Activated T-helper 2 cell treated with anti-CD3 and anti-CD28 coated beads, Interferon-gamma antibody, Interleukin-2, Interleukin-4, amounts not matched to agents 10 μg/mL and 5 μg/mL and 100 μg/mL, durations not matched to agents 14 hours and 24 hours and 36 hours (primary cell): ENCODE results near the gene RBL2. TPM values are rescaled to one million over a fixed set of nuclear protein-coding genes. Genes with fewer than 3 reads are reported as not detected.

Source experiments
- DNase-seq: peaks from one replicate; pipeline ENCODE4 v3.0.0; 2021; ENCODE audit warnings: low spot score
- H3K27ac Mint-ChIP-seq: one replicate; pipeline ENCODE4 v1.8.0; 2021; ENCODE audit warnings: mixed read lengths
- H3K27me3 Mint-ChIP-seq: one replicate; pipeline ENCODE4 v1.8.0; 2021; ENCODE audit warnings: low read depth, mixed read lengths
- H3K36me3 Mint-ChIP-seq: one replicate; pipeline ENCODE4 v1.8.0; 2021; ENCODE audit warnings: low read depth, mixed read lengths
- H3K4me1 Mint-ChIP-seq: one replicate; pipeline ENCODE4 v1.8.0; 2021; ENCODE audit warnings: low read depth, mixed read lengths
- H3K4me3 Mint-ChIP-seq: one replicate; pipeline ENCODE4 v1.8.0; 2021; ENCODE audit warnings: low read depth, mild to moderate bottlenecking, moderate library complexity, mixed read lengths
- H3K9me3 Mint-ChIP-seq: one replicate; pipeline ENCODE4 v1.8.0; 2021; ENCODE audit warnings: mixed read lengths
- intact Hi-C: fragments of 100-400 bp; cut with micrococcal nuclease; formaldehyde crosslinking; loops from one replicate; pipeline ENCODE4 v1.15.1; 2023
- total RNA-seq: library from RNA; stranded (reverse); gene quantifications from 2 replicates; pipeline ENCODE4 v1.2.3, GENCODE V29; 2022

Gene RBL2
- total RNA-seq, 1 donor from 2014 or later: 69.5 TPM

DNA sequence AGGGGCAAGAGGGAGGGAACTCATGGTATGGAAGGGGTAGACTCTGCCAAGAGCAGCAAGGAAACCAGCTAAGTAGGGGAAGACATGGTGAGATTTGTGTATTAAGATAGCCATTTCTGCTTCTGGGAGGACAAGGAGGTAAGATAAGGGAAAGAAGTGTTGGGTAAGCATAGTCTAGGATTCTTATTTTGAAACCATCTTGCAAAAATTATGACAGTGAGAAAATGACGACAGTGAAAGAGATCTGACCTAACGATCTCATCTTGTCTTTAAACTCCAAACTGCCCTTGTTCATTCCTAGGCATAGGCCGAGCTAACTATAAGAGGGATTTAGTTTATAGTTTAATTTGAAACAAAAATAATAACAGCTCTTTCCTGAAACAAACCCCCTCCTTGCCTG, 5.6 kb upstream of the RBL2 start:
- Mint-ChIP-seq H3K27me3 (peaks cover 6% of the 10 kb centered on the region), H3K4me1 (peaks cover 3% of the 10 kb centered on the region), H3K36me3 (peaks cover 4% of the 10 kb centered on the region), H3K4me3 (no peak overlapping the region), H3K9me3 (peaks cover 27% of the 10 kb centered on the region), H3K27ac (no peak overlapping the region)
- intact Hi-C loops: no loop called here
- no peak for DNase-seq

DNA sequence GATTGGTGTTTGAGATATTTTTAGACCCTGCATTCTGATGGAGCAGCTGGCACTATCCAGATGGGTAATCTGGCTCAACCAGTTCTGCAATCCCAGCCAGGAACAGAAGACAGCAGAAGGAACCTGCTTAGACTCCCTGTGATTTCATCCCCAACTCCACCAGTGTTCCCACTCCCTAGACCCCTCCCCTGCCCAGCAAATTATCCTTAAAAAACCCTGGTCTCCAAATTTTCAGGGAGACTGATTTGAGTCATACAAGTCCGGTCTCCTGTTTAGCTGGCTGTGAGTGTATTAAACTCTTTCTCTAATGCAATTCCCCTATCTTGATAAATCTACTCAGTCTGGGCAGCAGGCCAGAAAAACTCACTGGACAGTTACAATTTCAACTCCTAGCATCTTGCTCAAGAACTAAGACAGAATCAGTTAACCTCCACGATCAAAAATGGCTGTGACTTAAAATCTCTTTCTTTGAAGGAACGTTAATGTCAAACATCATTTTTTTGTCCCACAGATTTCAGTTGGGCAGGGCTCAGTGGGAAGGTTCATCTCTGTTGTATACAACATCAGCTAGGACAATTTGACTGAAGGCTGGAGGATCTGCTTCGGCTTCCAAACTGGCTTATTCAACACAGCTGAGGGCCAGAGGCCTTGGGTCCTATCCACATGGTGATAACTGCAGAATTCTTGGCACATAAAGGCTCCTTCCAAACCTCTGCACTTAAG, 4.9 kb upstream of the RBL2 start:
- H3K9me3 Mint-ChIP-seq: peaks cover 21% of the 10 kb centered on the region
- no peak overlapping the region for H3K4me3 Mint-ChIP-seq
- intact Hi-C loops: no loop called here
- H3K27ac Mint-ChIP-seq: no peak overlapping the region
- peaks cover 8% of the 10 kb centered on the region for H3K4me1 Mint-ChIP-seq
- DNase-seq: no peak
- peaks cover 6% of the 10 kb centered on the region for H3K27me3 Mint-ChIP-seq
- no peaks in the 10 kb centered on the region for H3K36me3 Mint-ChIP-seq

- Mint-ChIP-seq H3K4me1 (peaks cover 8% of the 10 kb centered on the region), H3K27ac (no peak overlapping the region), H3K4me3 (no peak overlapping the region), H3K27me3 (peaks cover 6% of the 10 kb centered on the region), H3K36me3 (no peaks in the 10 kb centered on the region), H3K9me3 (peaks cover 14% of the 10 kb centered on the region)
- no peak for DNase-seq
- intact Hi-C loops: no loop called here
These were observed 3.9 kb upstream of the RBL2 start for GRCh38 chr16:53430363-53430762.

GRCh38 chr16:53433509-53433908, 762 bp upstream of the RBL2 start:
- peak overlapping the region; percentile 82 for H3K4me3 Mint-ChIP-seq
- H3K36me3 Mint-ChIP-seq: peaks cover 12% of the 10 kb centered on the region
- intact Hi-C loops: no loop called here
- H3K27ac Mint-ChIP-seq: peak overlapping the region; percentile 79
- peaks cover 34% of the 10 kb centered on the region for H3K4me1 Mint-ChIP-seq
- DNase-seq: no peak
- H3K9me3 Mint-ChIP-seq: peaks cover 10% of the 10 kb centered on the region
- peaks cover 6% of the 10 kb centered on the region for H3K27me3 Mint-ChIP-seq

DNA sequence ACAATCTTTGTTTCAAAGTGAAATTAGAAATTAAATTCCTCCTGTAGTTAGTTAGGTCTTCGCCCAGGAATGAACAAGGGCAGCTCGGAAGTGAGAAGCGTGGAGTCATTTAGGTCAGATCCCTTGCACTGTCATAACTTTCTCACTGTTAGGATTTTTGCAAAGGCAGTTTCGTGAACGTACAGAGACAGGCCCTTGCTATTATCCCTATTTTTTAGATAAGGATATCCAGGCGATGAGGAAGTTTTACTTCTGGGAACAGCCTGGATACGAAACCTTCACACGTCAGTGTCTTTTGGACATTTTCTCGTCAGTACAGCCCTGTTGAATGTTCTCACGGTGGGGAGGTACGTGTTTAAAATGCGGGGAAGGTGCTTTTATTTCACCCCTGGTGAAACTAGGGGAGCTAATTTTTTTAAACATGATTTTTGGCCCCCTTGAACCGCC, 318 bp upstream of the RBL2 start:
- Mint-ChIP-seq H3K4me1 (peaks cover 34% of the 10 kb centered on the region), H3K9me3 (peaks cover 10% of the 10 kb centered on the region)
- intact Hi-C loops: loop anchor here (2.0 kb wide), 3 partner anchors 77 to 303 kb away; partner anchors contain the start of gene FTO

DNA sequence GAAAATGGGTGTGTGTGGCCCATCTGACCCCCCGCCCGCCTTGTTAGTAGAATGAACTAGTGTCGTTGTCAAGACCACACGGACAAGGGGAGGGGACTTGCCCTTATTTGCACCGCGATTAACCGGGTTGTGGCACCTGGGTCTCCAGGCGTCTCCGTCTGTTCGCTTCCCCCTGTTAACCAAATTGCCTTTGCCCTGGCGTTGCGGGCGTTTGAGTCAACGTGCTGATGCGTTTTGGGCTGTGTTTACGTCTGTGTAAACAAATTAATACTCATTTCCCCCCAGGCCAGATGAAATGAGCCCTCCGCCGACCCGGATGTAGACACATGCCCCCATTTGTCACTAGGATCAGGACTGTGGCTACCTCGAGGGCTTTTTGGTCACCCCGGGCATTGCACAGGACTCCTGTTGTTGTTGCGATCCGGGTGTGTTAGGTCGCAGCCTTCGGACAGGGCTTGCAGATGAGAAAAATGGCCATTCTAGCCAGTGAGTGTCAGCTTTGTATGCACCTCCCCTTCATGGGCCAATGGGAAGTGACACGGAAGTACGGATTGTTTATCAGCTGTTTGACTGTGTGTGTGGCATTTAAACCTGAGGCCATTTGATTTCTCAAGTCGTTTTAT, 906 bp downstream of the RBL2 start:
- DNase-seq: peak; percentile 63
- Mint-ChIP-seq H3K4me1 (peaks cover 37% of the 10 kb centered on the region), H3K4me3 (peak overlapping the region; percentile 86), H3K27ac (peak overlapping the region; percentile 92), H3K9me3 (peaks cover under 1% of the 10 kb centered on the region), H3K36me3 (peaks cover 17% of the 10 kb centered on the region), H3K27me3 (no peaks in the 10 kb centered on the region)
- intact Hi-C loops: loop anchor here (1.0 to 2.0 kb wide), 5 partner anchors 21 to 304 kb away; partner anchors contain the start of genes AKTIP and FTO

More for the DNA sequence above, 318 bp upstream of the RBL2 start:
- Mint-ChIP-seq H3K4me3 (peak overlapping the region; percentile 82), H3K27me3 (peaks cover 6% of the 10 kb centered on the region), H3K27ac (peak overlapping the region; percentile 79), H3K36me3 (peaks cover 12% of the 10 kb centered on the region)
- DNase-seq: no peak

DNA sequence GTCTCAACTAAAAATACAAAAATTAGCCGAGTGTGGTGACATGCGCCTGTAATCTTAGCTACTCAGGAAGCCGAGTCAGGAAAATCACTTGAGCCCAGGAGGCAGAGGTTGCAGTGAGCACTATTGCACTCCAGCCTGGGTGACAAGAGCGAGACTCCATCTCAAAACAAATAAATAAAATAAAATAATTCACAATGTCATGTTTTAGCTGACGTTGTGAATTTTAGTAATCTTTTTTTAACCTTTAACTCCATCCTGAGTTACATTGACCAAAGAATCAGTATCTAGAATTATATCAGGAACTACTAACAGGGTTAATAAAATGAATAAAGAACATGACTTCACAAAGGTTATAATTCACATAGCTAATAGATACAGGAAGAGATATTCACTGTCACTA, 5.9 kb downstream of the RBL2 start:
- DNase-seq: no peak
- H3K9me3 Mint-ChIP-seq: peaks cover 4% of the 10 kb centered on the region
- intact Hi-C loops: no loop called here
- no peak overlapping the region for H3K4me3 Mint-ChIP-seq
- H3K36me3 Mint-ChIP-seq: peaks cover 59% of the 10 kb centered on the region
- no peak overlapping the region for H3K27ac Mint-ChIP-seq
- H3K4me1 Mint-ChIP-seq: peaks cover 30% of the 10 kb centered on the region
- no peaks in the 10 kb centered on the region for H3K27me3 Mint-ChIP-seq

GRCh38 chr16:53445534-53445933, 11.3 kb downstream of the RBL2 start:
- Mint-ChIP-seq H3K4me3 (no peak overlapping the region), H3K4me1 (peaks cover 16% of the 10 kb centered on the region), H3K27ac (peak overlapping the region; percentile 56), H3K27me3 (no peaks in the 10 kb centered on the region), H3K9me3 (peaks cover 4% of the 10 kb centered on the region), H3K36me3 (peaks cover 79% of the 10 kb centered on the region)
- intact Hi-C loops: no loop called here
- no peak for DNase-seq

DNA sequence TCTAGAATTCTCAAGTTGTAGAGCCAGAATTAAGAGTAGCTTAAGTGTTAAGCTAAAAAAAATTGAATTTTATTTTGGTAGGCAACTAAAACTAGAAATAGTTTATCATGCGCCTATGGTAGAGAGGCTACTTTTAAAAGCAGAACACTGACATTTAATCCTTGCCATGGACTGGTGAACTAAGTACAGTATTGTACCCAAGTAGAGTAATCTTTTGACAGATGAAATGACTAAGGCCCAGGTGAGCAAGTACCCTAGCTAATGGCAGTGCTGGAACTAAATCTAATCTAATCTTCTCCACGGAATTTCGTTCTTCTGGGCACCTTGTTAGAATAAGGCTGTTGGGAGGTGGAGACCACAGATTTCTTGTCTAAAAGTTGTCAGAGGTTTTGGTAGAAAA, 11.8 kb downstream of the RBL2 start:
- Mint-ChIP-seq H3K4me3 (no peak overlapping the region), H3K27ac (no peak overlapping the region)

DNA sequence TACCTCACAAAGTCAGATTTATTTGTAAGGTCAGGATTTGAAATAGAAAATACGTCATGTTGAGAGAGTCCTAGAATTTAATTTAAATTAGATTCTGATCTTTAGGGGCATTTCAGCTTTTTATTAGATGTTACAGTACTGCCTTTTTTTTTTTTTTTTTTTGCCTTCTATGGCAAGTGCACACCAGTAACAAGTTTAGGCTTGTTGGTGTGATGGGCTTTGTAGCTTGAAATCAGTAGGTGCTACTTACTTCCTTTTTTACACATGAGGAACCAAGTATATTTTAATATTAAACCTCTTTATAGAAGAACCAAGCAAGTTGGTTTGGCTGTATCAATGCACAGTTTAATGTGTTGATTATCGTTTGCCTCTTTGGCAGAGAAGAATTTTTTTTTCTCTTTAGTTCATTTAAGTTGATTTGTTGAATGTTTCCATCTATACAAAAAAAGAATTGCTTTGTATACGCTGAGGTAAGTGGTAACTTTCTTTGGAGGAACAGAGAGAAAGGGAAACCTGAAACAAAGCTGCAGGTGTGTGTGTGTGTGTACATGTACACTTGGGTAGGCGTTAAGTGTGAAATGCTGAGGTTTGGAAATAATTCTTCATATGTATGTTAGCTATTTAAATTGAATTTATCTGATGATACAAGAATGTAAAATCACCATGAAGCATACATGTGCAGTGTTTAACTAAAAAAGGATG, 15.7 kb downstream of the RBL2 start:
- H3K27me3 Mint-ChIP-seq: no peaks in the 10 kb centered on the region
- DNase-seq: no peak
- peaks cover 43% of the 10 kb centered on the region for H3K4me1 Mint-ChIP-seq
- no peaks in the 10 kb centered on the region for H3K9me3 Mint-ChIP-seq
- no peak overlapping the region for H3K27ac Mint-ChIP-seq
- H3K36me3 Mint-ChIP-seq: peaks cover 68% of the 10 kb centered on the region
- peak overlapping the region; percentile 21 for H3K4me3 Mint-ChIP-seq
- intact Hi-C loops: loop anchor here (10.0 kb wide), 2 partner anchors 75 to 395 kb away; partner anchors contain the start of genes CHD9 and CHD9NB

More for the DNA sequence above, 11.8 kb downstream of the RBL2 start:
- Mint-ChIP-seq H3K4me1 (peaks cover 17% of the 10 kb centered on the region), H3K9me3 (peaks cover 4% of the 10 kb centered on the region), H3K27me3 (no peaks in the 10 kb centered on the region), H3K36me3 (peaks cover 73% of the 10 kb centered on the region)
- no peak for DNase-seq
- intact Hi-C loops: no loop called here

DNA sequence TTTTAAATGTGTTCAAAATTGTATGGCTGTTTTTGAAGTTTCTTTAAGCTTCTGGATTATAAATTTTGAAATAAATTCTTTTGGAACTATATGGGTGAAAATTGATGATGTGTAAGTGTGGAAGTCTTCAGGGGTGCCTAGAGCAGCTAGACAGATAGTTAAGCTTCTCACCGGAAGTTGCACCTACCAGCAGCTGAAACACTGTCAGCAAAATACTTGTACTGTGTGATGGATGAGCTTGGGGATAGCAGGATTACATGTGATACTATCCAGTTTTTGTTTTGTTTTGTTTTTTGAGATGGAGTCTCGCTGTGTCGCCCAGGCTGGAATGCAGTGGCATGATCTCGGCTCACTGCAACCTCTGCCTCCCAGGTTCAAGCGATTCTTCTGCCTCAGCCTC, 19.7 kb downstream of the RBL2 start:
- no peak overlapping the region for H3K4me3 Mint-ChIP-seq
- peaks cover 65% of the 10 kb centered on the region for H3K36me3 Mint-ChIP-seq
- no peaks in the 10 kb centered on the region for H3K9me3 Mint-ChIP-seq
- peaks cover 71% of the 10 kb centered on the region for H3K4me1 Mint-ChIP-seq
- peak overlapping the region; percentile 12 for H3K27ac Mint-ChIP-seq
- intact Hi-C loops: loop anchor here (2.0 to 10.0 kb wide), 3 partner anchors 23 to 399 kb away; partner anchors contain the start of genes CHD9 and CHD9NB
- DNase-seq: no peak
- H3K27me3 Mint-ChIP-seq: no peaks in the 10 kb centered on the region

- H3K27ac Mint-ChIP-seq: peak overlapping the region; percentile 88
- intact Hi-C loops: loop anchor here (1.0 to 10.0 kb wide), 5 partner anchors 21 to 402 kb away; partner anchors contain the start of genes CHD9 and CHD9NB
- peaks cover 75% of the 10 kb centered on the region for H3K36me3 Mint-ChIP-seq
These were observed 22.4 kb downstream of the RBL2 start for GRCh38 chr16:53456625-53457024.

More at GRCh38 chr16:53456625-53457024, 22.4 kb downstream of the RBL2 start:
- Mint-ChIP-seq H3K27me3 (no peaks in the 10 kb centered on the region), H3K4me3 (peak overlapping the region; percentile 74), H3K4me1 (peaks cover 79% of the 10 kb centered on the region), H3K9me3 (no peaks in the 10 kb centered on the region)
- DNase-seq: peak; percentile 40
